CD4-positive, alpha-beta T cell treated with Interleukin-4 for 1 hour (primary cell): ENCODE results near the gene TMA7B.

Experiments
- DNase-seq, 2 donors: peaks; one replicate each; pipeline ENCODE4 v3.0.0-alpha.2; 2020 to 2022

TMA7B gene

GRCh38 chr22:39933741-39934140 is 26.5 kb upstream of the TMA7B start:
- DNase-seq, result no peak

GRCh38 chr22:39935116-39935515 is 25.1 kb upstream of the TMA7B start:
- DNase-seq, result no peak

GRCh38 chr22:39935612-39936011 is 24.6 kb upstream of the TMA7B start:
- no peak for DNase-seq

- no peak for DNase-seq
These were observed 23.6 kb upstream of the TMA7B start for GRCh38 chr22:39936523-39937145.

GRCh38 chr22:39937906-39938305 is 22.3 kb upstream of the TMA7B start:
- DNase-seq, result peak; percentile 39 to 47

- no peak for DNase-seq
These were observed 21.6 kb upstream of the TMA7B start for GRCh38 chr22:39938509-39939111.

GRCh38 chr22:39939830-39940229 is 20.4 kb upstream of the TMA7B start:
- no peak for DNase-seq

- DNase-seq, result peak in 1 of 2 donors; percentile 79
These were observed 19.4 kb upstream of the TMA7B start for GRCh38 chr22:39940757-39941305.

GRCh38 chr22:39941601-39942000 is 18.6 kb upstream of the TMA7B start:
- DNase-seq, result no peak

- no peak for DNase-seq
These were observed 17.6 kb upstream of the TMA7B start for GRCh38 chr22:39942439-39943230.

GRCh38 chr22:39943337-39943736 is 16.9 kb upstream of the TMA7B start:
- peak in 1 of 2 donors; percentile 43 for DNase-seq

GRCh38 chr22:39943953-39944872 is 16.0 kb upstream of the TMA7B start:
- no peak for DNase-seq

- no peak for DNase-seq
These were observed 14.1 kb upstream of the TMA7B start for GRCh38 chr22:39946126-39946502.

- DNase-seq, result no peak
These were observed 13.5 kb upstream of the TMA7B start for GRCh38 chr22:39946503-39947219.

GRCh38 chr22:39947220-39948216 is 12.7 kb upstream of the TMA7B start:
- DNase-seq, result no peak

GRCh38 chr22:39949964-39950737 is 10.0 kb upstream of the TMA7B start:
- no peak for DNase-seq

- DNase-seq, result peak in 1 of 2 donors; percentile 57
These were observed 8.4 kb upstream of the TMA7B start for GRCh38 chr22:39951603-39952293.

GRCh38 chr22:39952347-39952746 is 7.8 kb upstream of the TMA7B start:
- no peak for DNase-seq

GRCh38 chr22:39953101-39953500 is 7.1 kb upstream of the TMA7B start:
- DNase-seq, result no peak
